ENCODE data around the gene MAP3K13. TPM values are rescaled to one million over a fixed set of nuclear protein-coding genes. Genes with fewer than 3 reads are reported as not detected.

MAP3K13 gene
- total RNA-seq, 1 donor from 2014 or later: 29.6 TPM

- H3K27me3 Mint-ChIP-seq: peaks cover 2% of the 10 kb centered on the region
- H3K4me3 Mint-ChIP-seq (ENCODE audit: low read depth): no peak overlapping the region
- H3K36me3 Mint-ChIP-seq (ENCODE audit: insufficient read depth): no peaks in the 10 kb centered on the region
- H3K27ac Mint-ChIP-seq: no peak overlapping the region
- DNase-seq (ENCODE audit: low spot score, unreplicated experiment): peak; percentile 47
- H3K9me3 Mint-ChIP-seq (ENCODE audit: low read depth): no peaks in the 10 kb centered on the region
- no peaks in the 10 kb centered on the region for H3K4me1 Mint-ChIP-seq (ENCODE audit: low read depth)
- peak; percentile 64 for TF ChIP-seq CTCF (IDR thresholded peaks at IDR 0.05; ENCODE audit: unreplicated experiment)
Measured at GRCh38 chr3:185353823-185354614, 8.9 kb upstream of the MAP3K13 start.

GRCh38 chr3:185356499-185356898 lies 6.4 kb upstream of the MAP3K13 start:
- Mint-ChIP-seq H3K36me3 (ENCODE audit: insufficient read depth) (no peaks in the 10 kb centered on the region), H3K27ac (no peak overlapping the region), H3K9me3 (ENCODE audit: low read depth) (no peaks in the 10 kb centered on the region), H3K4me3 (ENCODE audit: low read depth) (no peak overlapping the region), H3K4me1 (ENCODE audit: low read depth) (no peaks in the 10 kb centered on the region), H3K27me3 (peaks cover 3% of the 10 kb centered on the region)
- no peak for DNase-seq (ENCODE audit: low spot score, unreplicated experiment)
- no peak for TF ChIP-seq CTCF (IDR thresholded peaks at IDR 0.05; ENCODE audit: unreplicated experiment)

GRCh38 chr3:185361920-185362319 lies 1.0 kb upstream of the MAP3K13 start:
- Mint-ChIP-seq H3K4me3 (ENCODE audit: low read depth) (no peak overlapping the region), H3K9me3 (ENCODE audit: low read depth) (no peaks in the 10 kb centered on the region), H3K27ac (no peak overlapping the region), H3K36me3 (ENCODE audit: insufficient read depth) (no peaks in the 10 kb centered on the region), H3K4me1 (ENCODE audit: low read depth) (peaks cover 22% of the 10 kb centered on the region), H3K27me3 (peaks cover 34% of the 10 kb centered on the region)
- DNase-seq (ENCODE audit: low spot score, unreplicated experiment): no peak
- no peak for TF ChIP-seq CTCF (IDR thresholded peaks at IDR 0.05; ENCODE audit: unreplicated experiment)

GRCh38 chr3:185363662-185364203 lies 797 bp downstream of the MAP3K13 start:
- Mint-ChIP-seq H3K36me3 (ENCODE audit: insufficient read depth) (no peaks in the 10 kb centered on the region), H3K27me3 (peaks cover 42% of the 10 kb centered on the region), H3K27ac (peak overlapping the region; percentile 78), H3K9me3 (ENCODE audit: low read depth) (no peaks in the 10 kb centered on the region), H3K4me3 (ENCODE audit: low read depth) (peak overlapping the region; percentile 84), H3K4me1 (ENCODE audit: low read depth) (peaks cover 22% of the 10 kb centered on the region)
- DNase-seq (ENCODE audit: low spot score, unreplicated experiment): no peak
- no peak for TF ChIP-seq CTCF (IDR thresholded peaks at IDR 0.05; ENCODE audit: unreplicated experiment)

GRCh38 chr3:185365291-185366073 lies 2.5 kb downstream of the MAP3K13 start:
- H3K36me3 Mint-ChIP-seq (ENCODE audit: insufficient read depth): no peaks in the 10 kb centered on the region
- no peak for TF ChIP-seq CTCF (IDR thresholded peaks at IDR 0.05; ENCODE audit: unreplicated experiment)
- no peak overlapping the region for H3K27ac Mint-ChIP-seq
- no peak for DNase-seq (ENCODE audit: low spot score, unreplicated experiment)
- no peaks in the 10 kb centered on the region for H3K9me3 Mint-ChIP-seq (ENCODE audit: low read depth)
- peak overlapping the region; percentile 4 for H3K4me3 Mint-ChIP-seq (ENCODE audit: low read depth)
- H3K4me1 Mint-ChIP-seq (ENCODE audit: low read depth): peaks cover 26% of the 10 kb centered on the region
- H3K27me3 Mint-ChIP-seq: peaks cover 53% of the 10 kb centered on the region

Data from progenitor cell of endocrine pancreas (in vitro differentiated cells).